HG03457 (cell line): Measurements from ENCODE around the gene IQSEC3.

Source experiments
- ATAC-seq: cut with Tn5 transposase; IDR thresholded peaks from one replicate; pipeline ENCODE4 v1.9.1; 2021; ENCODE audit warnings: moderate number of reproducible peaks; ENCODE audit not compliant: unreplicated experiment

IQSEC3 gene

GRCh38 chr12:138171-138897 lies 71.8 kb downstream of the IQSEC3 start:
- ATAC-seq: no peak

DNA sequence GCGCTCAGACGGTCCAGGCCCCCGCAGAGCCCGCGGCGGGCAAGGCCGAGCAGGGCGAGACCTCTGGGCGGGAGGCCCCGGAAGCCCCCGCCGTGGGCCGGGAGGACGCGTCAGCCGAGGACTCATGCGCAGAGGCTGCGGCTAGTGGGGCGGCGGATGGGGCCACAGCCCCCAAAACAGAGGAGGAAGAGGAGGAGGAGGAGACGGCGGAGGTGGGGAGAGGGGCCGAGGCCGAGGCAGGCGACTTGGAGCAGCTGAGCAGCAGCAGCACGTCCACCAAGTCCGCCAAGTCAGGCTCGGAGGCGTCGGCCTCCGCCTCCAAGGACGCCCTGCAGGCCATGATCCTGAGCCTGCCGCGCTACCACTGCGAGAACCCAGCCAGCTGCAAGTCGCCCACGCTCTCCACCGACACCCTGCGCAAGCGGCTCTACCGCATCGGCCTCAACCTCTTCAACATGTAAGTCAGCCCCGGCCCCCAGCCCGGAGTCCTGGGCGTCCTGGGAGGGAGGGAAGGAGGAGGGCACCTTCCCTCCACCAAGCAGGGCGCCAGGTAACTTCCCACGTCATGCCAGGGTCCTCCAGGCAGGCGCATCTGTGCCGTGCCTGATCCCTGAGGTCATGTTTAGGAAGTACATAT lies 72.4 kb downstream of the IQSEC3 start:
- no peak for ATAC-seq

GRCh38 chr12:139585-139984 lies 73.0 kb downstream of the IQSEC3 start:
- ATAC-seq: no peak

DNA sequence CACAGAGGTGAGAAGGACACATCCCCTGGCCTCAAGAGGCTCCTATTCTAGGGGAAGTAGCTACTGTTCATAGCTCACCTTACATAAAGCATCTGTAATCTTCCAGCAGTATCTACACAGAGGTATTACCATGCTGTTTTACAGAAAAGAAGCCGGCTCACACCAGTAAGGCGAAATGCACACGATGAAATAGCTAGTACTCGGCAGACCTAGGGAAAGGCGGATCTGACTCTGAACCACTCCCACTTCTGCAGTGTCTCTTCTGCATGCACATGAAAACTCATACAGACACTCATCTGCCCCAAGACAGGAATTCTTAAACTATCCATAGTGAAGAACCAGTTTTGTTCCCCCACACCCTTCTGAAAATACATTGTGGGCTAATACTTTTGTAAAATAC lies 73.6 kb downstream of the IQSEC3 start:
- no peak for ATAC-seq

DNA sequence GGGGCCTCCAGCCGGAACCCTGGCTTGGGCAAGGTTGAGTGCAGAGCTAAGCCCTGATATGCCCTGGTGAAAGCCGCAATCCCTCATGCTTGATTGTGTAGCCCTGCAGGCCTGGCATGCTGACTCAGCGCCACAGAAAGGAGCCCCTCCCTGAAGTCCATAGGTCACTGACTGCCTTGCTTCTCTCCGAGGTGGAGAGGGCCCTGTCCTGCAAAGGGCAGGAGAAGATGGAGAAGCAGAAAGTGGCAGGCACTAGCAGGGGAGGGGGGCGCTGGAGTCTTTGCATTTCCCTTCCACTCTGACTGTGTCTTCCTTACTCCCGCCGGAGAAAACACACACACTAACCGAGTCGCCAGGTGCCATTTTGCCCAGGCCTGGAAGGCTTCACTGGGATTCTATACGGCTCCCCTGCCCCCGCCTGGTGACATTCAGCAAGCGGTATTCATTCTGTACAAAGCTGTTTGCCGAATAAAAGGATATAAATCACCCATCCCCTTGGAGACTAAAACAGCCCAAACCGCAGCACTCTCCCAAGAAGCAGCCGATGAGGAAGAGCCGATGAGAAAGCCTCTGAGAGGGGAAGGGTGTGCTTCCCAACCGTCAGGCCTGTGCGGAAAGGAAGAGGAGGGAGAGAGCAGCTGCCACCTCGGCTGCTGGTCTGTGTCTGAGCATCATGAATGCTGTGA lies 77.5 kb downstream of the IQSEC3 start:
- no peak for ATAC-seq

- no peak for ATAC-seq
Measured at GRCh38 chr12:144650-145284, 78.2 kb downstream of the IQSEC3 start.

DNA sequence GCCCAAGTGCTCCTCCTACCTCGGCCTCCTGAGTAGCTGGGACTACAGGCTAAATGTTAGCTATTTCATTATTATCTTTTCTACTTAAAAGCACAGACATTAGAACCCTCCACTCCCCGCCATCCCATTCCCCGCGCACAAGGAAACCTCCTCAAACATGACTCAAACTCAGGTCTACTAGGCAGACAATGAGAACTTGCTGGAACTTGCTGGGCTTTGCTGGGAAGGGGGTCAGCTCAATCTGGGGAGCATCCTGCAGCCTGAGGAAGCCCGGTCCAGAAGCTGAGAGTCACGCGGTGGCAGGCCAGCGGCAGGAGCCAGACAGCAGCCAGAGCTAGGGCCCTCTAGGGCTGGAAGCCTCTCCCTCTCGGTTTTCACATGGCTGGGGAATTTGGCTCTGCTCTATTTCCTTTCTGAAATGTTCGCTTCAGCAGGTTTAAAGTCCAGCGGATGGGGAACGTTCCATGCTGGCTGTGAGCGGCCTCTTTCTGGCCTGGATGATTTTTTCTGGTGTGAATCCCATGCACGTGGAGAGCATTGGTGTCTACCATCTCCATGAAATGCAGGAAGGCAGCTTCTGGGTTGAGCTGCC lies 78.9 kb downstream of the IQSEC3 start:
- no peak for ATAC-seq

DNA sequence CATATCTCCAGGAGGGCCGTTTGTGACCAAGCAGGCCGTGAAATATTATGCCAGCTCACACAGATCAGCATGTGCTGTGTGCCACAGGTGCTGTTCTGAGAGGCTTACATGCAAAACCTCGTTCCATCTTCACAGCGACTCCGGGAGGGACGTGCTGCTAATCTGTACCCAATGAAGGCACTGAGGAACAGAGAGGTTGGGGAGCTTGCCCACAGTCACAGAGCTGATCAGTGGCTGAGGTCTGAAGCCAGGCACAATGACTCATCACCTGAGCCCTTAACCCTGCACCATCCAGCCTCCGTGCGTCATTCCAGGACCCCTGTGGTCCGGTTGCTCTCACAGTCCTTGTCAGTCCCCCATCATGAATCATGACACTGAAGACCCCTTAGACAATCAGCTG lies 80.7 kb downstream of the IQSEC3 start:
- no peak for ATAC-seq

DNA sequence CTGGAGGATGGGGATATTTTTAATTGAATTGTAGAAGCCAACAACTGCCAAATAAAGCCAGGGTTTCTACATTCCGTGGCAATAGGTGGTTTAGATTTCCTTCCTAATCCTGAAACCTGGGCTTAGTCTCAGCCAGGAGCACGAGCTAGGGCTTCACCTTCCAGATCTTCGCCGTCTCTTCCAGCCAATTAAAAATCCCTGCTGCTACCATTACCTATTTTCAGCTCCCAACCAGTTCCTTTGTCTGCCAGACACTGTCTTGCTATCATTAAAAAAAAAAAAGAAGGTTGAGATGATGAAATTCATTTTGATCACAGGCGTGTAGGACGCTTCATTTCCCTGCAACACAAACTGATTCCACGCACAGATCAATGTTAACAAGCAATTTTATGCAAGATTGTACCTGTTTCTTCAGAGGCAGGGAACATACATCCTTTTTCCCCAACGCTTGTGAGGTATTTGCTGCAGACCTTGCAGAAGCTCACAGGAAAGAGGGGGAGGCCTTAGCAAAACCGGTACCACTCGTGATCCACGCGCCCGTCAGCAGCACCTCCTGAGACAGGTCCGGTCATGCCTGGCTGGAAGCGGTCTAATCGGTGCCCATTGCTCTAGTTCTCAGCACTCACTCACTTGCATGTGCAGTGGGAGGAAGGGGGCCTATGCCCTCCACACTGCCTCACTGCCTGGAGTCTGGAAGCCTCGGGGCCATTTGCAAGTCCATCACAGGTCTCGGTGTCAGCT lies 82.3 kb downstream of the IQSEC3 start:
- ATAC-seq: no peak

- no peak for ATAC-seq
Measured at GRCh38 chr12:151579-151978, 85.0 kb downstream of the IQSEC3 start.

DNA sequence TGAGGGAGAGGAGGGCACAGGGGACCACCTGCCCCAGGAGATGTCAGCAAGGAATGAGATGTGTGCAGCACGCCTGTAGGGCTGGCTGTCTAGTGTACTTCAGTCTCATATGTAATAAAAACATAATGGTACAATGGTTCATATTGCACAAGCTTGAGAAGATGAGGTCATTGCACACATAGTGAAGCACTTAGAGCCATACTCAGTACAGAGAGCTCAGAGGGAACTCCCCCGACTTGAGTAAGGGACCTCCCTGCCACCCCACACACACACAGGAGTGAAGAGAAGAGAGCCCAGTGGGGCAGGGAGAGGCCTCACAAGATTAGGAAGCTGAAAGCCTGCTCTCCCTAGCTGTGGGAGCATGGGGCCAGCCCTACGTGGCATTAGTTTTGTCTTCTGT lies 85.9 kb downstream of the IQSEC3 start:
- ATAC-seq: no peak

GRCh38 chr12:153080-153746 lies 86.6 kb downstream of the IQSEC3 start:
- ATAC-seq: no peak

DNA sequence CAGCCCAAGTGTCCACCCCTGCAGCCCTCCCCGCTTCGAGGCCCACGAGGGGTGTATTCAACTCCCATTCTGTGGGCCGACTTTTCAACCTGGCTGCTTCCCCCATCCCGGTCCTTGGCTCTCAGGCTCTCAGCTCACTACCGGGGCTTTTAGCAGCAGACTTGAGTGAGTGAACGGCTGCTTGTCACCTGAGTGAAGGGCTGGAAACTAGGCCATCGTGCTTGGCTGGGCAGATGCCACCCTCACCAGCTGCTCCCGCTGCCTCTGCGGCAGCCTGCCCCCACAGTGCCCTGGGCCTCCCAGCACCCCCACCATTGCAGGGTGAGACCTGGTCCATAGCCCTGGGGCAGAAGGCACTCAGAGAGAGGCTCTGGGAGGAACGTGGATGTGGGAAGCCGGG lies 87.5 kb downstream of the IQSEC3 start:
- no peak for ATAC-seq

GRCh38 chr12:155006-155405 lies 88.4 kb downstream of the IQSEC3 start:
- ATAC-seq: no peak

GRCh38 chr12:155646-156045 lies 89.1 kb downstream of the IQSEC3 start:
- no peak for ATAC-seq

- no peak for ATAC-seq
Measured at GRCh38 chr12:156945-157344, 90.4 kb downstream of the IQSEC3 start.

DNA sequence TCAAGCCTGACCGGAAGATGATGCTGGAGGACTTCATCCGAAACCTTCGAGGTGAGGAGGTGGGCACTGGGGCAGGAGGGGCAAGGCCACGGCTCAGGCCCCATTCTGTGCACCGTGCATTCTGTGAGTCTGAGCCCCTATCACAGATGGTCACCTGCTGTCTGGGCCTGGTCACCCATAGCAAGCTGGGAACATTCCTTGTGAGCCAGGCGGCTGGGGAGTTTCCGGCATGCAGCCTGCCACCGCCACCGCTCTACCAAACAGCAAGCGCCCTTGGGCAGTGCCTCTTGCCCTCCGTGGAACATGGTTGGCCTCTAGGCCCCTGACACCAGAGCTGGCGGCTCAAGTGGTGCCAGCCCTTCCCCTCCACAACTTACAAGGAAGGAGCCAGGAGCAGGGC lies 91.1 kb downstream of the IQSEC3 start:
- ATAC-seq: no peak

DNA sequence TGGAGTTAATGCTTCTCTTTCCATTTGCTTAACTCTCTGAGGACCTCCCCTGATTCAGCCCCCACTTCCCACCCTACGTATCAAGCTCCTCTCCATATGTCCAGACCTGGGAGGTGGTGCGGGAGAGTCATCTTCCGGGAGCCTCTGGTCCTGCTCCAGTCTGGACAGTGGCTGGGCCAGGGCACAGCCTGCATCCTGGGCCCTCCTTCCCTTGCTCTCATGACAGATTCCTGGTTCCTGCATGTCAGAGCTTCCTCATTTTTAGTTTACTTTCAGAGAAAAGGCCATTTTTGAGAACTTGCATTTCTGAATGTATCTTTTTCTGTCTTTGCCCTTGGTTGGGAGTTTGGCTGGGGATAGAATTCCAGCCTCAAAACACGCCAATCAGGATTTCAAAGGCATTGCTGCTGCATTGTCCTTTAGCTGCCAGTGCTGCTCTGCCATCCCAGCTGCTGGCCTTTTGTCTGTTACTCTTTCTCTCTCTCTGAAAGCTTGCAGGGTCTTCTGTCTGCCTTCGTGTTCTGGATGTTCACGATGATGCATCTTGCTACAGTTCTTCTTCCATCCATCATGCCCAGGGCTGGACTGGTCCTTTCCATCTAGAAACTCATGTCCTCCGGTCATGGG lies 92.7 kb downstream of the IQSEC3 start:
- ATAC-seq: no peak

GRCh38 chr12:160858-161257 lies 94.3 kb downstream of the IQSEC3 start:
- no peak for ATAC-seq

DNA sequence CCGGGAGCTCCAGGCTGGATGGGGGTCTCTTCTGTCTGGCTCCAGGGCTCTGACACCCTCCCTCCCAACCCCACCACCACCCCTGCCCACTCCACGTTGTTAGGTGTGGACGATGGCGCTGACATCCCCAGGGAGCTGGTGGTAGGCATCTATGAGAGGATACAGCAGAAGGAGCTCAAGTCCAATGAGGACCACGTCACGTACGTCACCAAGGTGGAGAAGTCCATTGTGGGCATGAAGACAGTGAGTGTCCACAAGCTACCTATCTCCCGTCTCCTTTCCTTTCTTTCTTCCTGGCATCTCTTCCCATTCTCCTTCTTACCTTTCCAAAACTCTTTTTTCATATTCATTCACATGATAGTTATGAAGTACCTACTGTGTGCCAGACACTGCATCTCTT lies 95.3 kb downstream of the IQSEC3 start:
- ATAC-seq: no peak
